Measurements from ENCODE around the gene HDDC3. TPM values are rescaled to one million over a fixed set of nuclear protein-coding genes. Genes with fewer than 3 reads are reported as not detected.
A peak's percentile ranks its signal among the peaks of the same experiment; 100 is the strongest.

The HDDC3 gene
- total RNA-seq, 1 experiment from 2014 or later, result 13.3 TPM

DNA sequence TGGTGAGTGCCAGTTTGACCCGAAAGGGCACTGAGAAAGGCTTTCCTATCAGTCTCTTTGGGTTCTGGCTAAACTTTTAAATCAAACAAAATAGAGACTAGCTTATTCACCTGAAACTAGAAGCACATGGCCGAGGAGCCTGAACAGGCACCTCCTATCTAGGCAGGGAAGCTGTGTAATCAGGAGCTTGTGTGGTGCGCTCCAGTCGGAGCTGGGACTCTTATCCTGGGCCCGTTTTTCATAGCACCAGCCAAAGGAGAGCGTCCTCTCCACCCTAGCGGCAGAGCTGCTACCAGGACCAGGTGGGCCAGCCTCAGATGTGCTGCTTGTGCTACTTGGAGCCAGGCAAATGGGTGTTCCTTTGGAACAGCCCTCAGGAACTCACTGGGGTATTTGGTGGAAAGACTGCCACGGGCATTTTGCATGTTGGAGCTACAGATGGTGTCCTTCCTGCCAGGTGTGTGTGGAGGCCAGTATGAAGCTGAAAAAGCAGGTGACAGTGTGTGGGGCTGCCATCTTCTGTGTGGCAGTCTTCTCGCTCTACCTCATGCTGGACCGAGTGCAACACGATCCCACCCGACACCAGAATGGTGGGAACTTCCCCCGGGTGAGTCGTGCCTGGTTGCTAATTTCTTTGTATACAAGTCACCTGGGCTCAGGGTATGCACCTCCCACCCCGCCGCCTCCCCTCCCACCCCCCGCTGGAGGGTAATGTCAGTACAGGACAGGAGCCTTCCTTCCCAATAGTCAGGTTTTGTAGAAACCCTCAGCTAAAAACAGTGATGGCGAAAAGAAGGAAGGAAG lies 28.4 kb downstream of the HDDC3 start:
- H3K4me3 Mint-ChIP-seq, result peak overlapping the region; percentile 66 to 84
- H4K91ac ChIP-seq (ENCODE audit: insufficient read length, low read depth, low read length), result no peak overlapping the region
- no peaks in the 10 kb centered on the region for H3K79me2 ChIP-seq (ENCODE audit: insufficient read depth, low read length)
- H3K4me1 Mint-ChIP-seq, result peaks cover 19% of the 10 kb centered on the region in 2 experiments
- no peak overlapping the region for H2BK120ac ChIP-seq (ENCODE audit: low read depth, low read length, poor library complexity, severe bottlenecking)
- peaks cover 3% of the 10 kb centered on the region; the same call in 1 of the 2 replicates for H3K4me1 ChIP-seq (ENCODE audit: insufficient read depth, low read length)
- no peak overlapping the region for H3T11ph ChIP-seq (ENCODE audit: low read length)
- H4K20me1 ChIP-seq (ENCODE audit: control insufficient read depth, insufficient read depth, insufficient read length), result no peaks in the 10 kb centered on the region
- H3K23me2 ChIP-seq (ENCODE audit: insufficient read length, low read depth, low read length, poor library complexity, severe bottlenecking), result peaks cover 8% of the 10 kb centered on the region
- H3K9me3 ChIP-seq (ENCODE audit: control insufficient read depth, low read depth, low read length), result no peaks in the 10 kb centered on the region
- no peak overlapping the region for H3K27ac Mint-ChIP-seq
- no peak overlapping the region for H3K9ac ChIP-seq (ENCODE audit: extremely low read depth, insufficient read length, low read length)
- no peak overlapping the region for H2BK12ac ChIP-seq (ENCODE audit: insufficient read length, low read depth, low read length)
- no peak overlapping the region for H3K23ac ChIP-seq (ENCODE audit: insufficient read length, low read depth, low read length)
- peaks cover 29% of the 10 kb centered on the region for H3K27me3 Mint-ChIP-seq (ENCODE audit: low read depth)
- no peak overlapping the region for H3K18ac ChIP-seq (ENCODE audit: insufficient read length, low read depth, low read length)
- no peak overlapping the region for H2AK5ac ChIP-seq (ENCODE audit: insufficient read length, low read length)
- H2BK20ac ChIP-seq (ENCODE audit: low read depth, low read length, poor library complexity, severe bottlenecking), result no peak overlapping the region
- WGBS (ENCODE audit: extremely low coverage, insufficient read length, low lambda C conversion rate), result no CpG with 5 or more reads among the region's 18 CpGs
- DNase-seq, result peak; percentile 81
- no peak overlapping the region for H3K14ac ChIP-seq (ENCODE audit: insufficient read depth, low read length)
- H3K4ac ChIP-seq (ENCODE audit: low read depth, low read length), result no peak overlapping the region
- peak overlapping the region; percentile 79 for H3K4me2 ChIP-seq (ENCODE audit: insufficient read depth, insufficient read length, low read length)
- H4K8ac ChIP-seq (replicated peaks; ENCODE audit: insufficient read length, low read depth, low read length), result no peak overlapping the region
- no peaks in the 10 kb centered on the region for H3K9me3 Mint-ChIP-seq
- no peaks in the 10 kb centered on the region; the same call in 1 of the 2 replicates for H3K27me3 ChIP-seq (ENCODE audit: insufficient read depth, low read length)
- H2BK15ac ChIP-seq (ENCODE audit: low read depth, low read length), result no peak overlapping the region
- no peak overlapping the region for H4K5ac ChIP-seq (ENCODE audit: insufficient read length, low read depth, low read length)
- H2AFZ ChIP-seq (ENCODE audit: low read length), result no peak overlapping the region
- TF ChIP-seq, protein P1, sequence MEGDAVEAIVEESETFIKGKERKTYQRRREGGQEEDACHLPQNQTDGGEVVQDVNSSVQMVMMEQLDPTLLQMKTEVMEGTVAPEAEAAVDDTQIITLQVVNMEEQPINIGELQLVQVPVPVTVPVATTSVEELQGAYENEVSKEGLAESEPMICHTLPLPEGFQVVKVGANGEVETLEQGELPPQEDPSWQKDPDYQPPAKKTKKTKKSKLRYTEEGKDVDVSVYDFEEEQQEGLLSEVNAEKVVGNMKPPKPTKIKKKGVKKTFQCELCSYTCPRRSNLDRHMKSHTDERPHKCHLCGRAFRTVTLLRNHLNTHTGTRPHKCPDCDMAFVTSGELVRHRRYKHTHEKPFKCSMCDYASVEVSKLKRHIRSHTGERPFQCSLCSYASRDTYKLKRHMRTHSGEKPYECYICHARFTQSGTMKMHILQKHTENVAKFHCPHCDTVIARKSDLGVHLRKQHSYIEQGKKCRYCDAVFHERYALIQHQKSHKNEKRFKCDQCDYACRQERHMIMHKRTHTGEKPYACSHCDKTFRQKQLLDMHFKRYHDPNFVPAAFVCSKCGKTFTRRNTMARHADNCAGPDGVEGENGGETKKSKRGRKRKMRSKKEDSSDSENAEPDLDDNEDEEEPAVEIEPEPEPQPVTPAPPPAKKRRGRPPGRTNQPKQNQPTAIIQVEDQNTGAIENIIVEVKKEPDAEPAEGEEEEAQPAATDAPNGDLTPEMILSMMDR (conservative IDR thresholded peaks at IDR 0.05), result peak; percentile 44; the same call in 2 of the 3 replicates
- no peaks in the 10 kb centered on the region for H3K79me1 ChIP-seq (ENCODE audit: insufficient read depth, low read depth, low read length, poor library complexity, severe bottlenecking)
- no peak overlapping the region for H3K56ac ChIP-seq (ENCODE audit: insufficient read length, low read depth, low read length)
- H3K36me3 Mint-ChIP-seq (ENCODE audit: insufficient read depth in 1 of 3, low read depth in 3 of 3), result peaks cover 9 to 33% (median 12%) of the 10 kb centered on the region in 3 experiments
- H3K27ac ChIP-seq (ENCODE audit: insufficient read length, low read depth, low read length), result no peak overlapping the region
- H2BK5ac ChIP-seq (ENCODE audit: insufficient read length, low read length), result no peak overlapping the region
